SK-N-SH (cell line): ENCODE measurements around the gene GDPD5. TPM values are rescaled to one million over a fixed set of nuclear protein-coding genes. Genes with fewer than 3 reads are reported as not detected.

Experiments used
- CTCF ChIA-PET: fragments of 300-600, 350-600 bp; formaldehyde crosslinking; extraction: SDS; loops from one replicate; lab custom pipeline; 2021; lab: Yijun Ruan, JAX
- POLR2A ChIA-PET: fragments of 350-600 bp; sonication (Branson Sonifier 250); formaldehyde crosslinking; extraction: SDS; loops from one replicate; lab custom pipeline; 2020; ENCODE audit warnings: antibody characterized with exemption, inconsistent platforms; lab: Yijun Ruan, JAX
- DNase-seq: peaks from one replicate; pipeline ENCODE4 v3.0.0; 2012
- H2AFZ ChIP-seq: fragments of 200-600 bp; sonication (generic); 2 replicates; pipeline ENCODE4 v1.8.1; 2016; ENCODE audit warnings: antibody characterized with exemption, mild to moderate bottlenecking, low read depth
- H3F3A ChIP-seq: fragments of 200-600 bp; sonication (generic); replicated peaks from 2 replicates; pipeline ENCODE3; 2016; ENCODE audit warnings: antibody characterized with exemption, mild to moderate bottlenecking; ENCODE audit not compliant: insufficient read depth
- H3K27ac ChIP-seq, 2 experiments: fragments of 200-500 bp in 1 of 2; fragments of 200-600 bp in 1 of 2; sonication (Bioruptor generic) in 1 of 2; sonication (generic), shearing (Covaris generic) in 1 of 2; 2 replicates each; pipeline versions ENCODE4 v1.5.1 to v1.6.1; 2014 to 2016; ENCODE audit warnings: low read depth in 2 of 2, inconsistent platforms in 1 of 2, low read length in 1 of 2, mild to moderate bottlenecking in 1 of 2, mixed read lengths in 1 of 2
- H3K27me3 ChIP-seq: fragments of 200-600 bp; sonication (generic), shearing (Covaris generic); 2 replicates; pipeline ENCODE4 v1.6.1; 2016; ENCODE audit warnings: mixed run types; ENCODE audit not compliant: insufficient read depth
- H3K36me3 ChIP-seq, 2 experiments: fragments of 200-500 bp in 1 of 2; fragments of 200-600 bp in 1 of 2; sonication (Bioruptor generic) in 1 of 2; sonication (generic) in 1 of 2; replicated peaks in 1 of 2; 2 replicates each; pipeline versions ENCODE3 to v1.5.1; 2014 to 2016; ENCODE audit warnings: low read length in 1 of 2, mild to moderate bottlenecking in 1 of 2; ENCODE audit not compliant: insufficient read depth in 2 of 2, control insufficient read depth in 1 of 2
- H3K4me1 ChIP-seq, 2 experiments: fragments of 200-500 bp in 1 of 2; fragments of 200-600 bp in 1 of 2; sonication (Bioruptor generic) in 1 of 2; sonication (generic), shearing (Covaris generic) in 1 of 2; 2 replicates each; pipeline versions ENCODE4 v1.5.1 to v1.6.1; 2014 to 2016; ENCODE audit warnings: low read depth in 1 of 2, low read length in 1 of 2, mixed run types in 1 of 2; ENCODE audit not compliant: insufficient read depth in 2 of 2, control insufficient read depth in 1 of 2
- H3K4me2 ChIP-seq: fragments of 200-600 bp; sonication (generic), shearing (Covaris generic); 2 replicates; pipeline ENCODE4 v1.6.1; 2017; ENCODE audit warnings: mixed run types
- H3K4me3 ChIP-seq, 2 experiments: fragments of 200-500 bp in 1 of 2; fragments of 200-600 bp in 1 of 2; sonication (Bioruptor generic) in 1 of 2; sonication (generic), shearing (Covaris generic) in 1 of 2; 2 replicates each; pipeline versions ENCODE4 v1.5.1 to v1.8.1; 2014 to 2016; ENCODE audit warnings: low read depth in 2 of 2, inconsistent platforms in 1 of 2, low read length in 1 of 2, mild to moderate bottlenecking in 1 of 2, mixed read lengths in 1 of 2, moderate library complexity in 1 of 2
- H3K79me2 ChIP-seq: fragments of 200-600 bp; sonication (generic); 2 replicates; pipeline ENCODE4 v1.8.1; 2017; ENCODE audit warnings: mild to moderate bottlenecking; ENCODE audit not compliant: insufficient read depth
- H3K9ac ChIP-seq: fragments of 200-600 bp; sonication (generic); 2 replicates; pipeline ENCODE4 v1.6.1; 2017; ENCODE audit warnings: mixed run types
- H3K9me2 ChIP-seq: fragments of 200-600 bp; sonication (generic); 2 replicates; pipeline ENCODE4 v1.6.1; 2017; ENCODE audit warnings: mixed run types
- H3K9me3 ChIP-seq: fragments of 200-600 bp; sonication (generic); 2 replicates; pipeline ENCODE4 v1.6.1; 2017; ENCODE audit warnings: mixed run types, mild to moderate bottlenecking, moderate library complexity
- H4K20me1 ChIP-seq: fragments of 200-600 bp; sonication (generic); 2 replicates; pipeline ENCODE4 v1.6.1; 2017; ENCODE audit warnings: mild to moderate bottlenecking, mixed run types; ENCODE audit not compliant: insufficient read depth
- EZH2phosphoT487 ChIP-seq: fragments of 200-600 bp; sonication (generic); IDR thresholded peaks from 2 replicates; pipeline ENCODE4 v1.6.1; 2017; ENCODE audit warnings: low read depth, mixed run types, mild to moderate bottlenecking, antibody characterized with exemption, moderate library complexity, borderline replicate concordance
- GABPA ChIP-seq: IDR thresholded peaks from 2 replicates; pipeline ENCODE4 v1.4.0; 2012; ENCODE audit warnings: low read depth, mild to moderate bottlenecking
- MXI1 ChIP-seq: IDR thresholded peaks from 2 replicates; pipeline ENCODE4 v1.6.1; 2012; ENCODE audit warnings: mild to moderate bottlenecking, low read depth, low read length, improper control_type of control experiment
- NFIC ChIP-seq: IDR thresholded peaks from 2 replicates; pipeline ENCODE4 v1.4.0; 2012; ENCODE audit warnings: borderline replicate concordance
- PBX3 ChIP-seq: IDR thresholded peaks from 2 replicates; pipeline ENCODE4; 2012
- RFX5 ChIP-seq: IDR thresholded peaks from 2 replicates; pipeline ENCODE4 v1.6.1; 2012; ENCODE audit warnings: mild to moderate bottlenecking, improper control_type of control experiment, low read length
- SMC3 ChIP-seq: IDR thresholded peaks from 2 replicates; pipeline ENCODE4 v1.6.1; 2012; ENCODE audit warnings: low read depth, low read length, improper control_type of control experiment
- TEAD4 ChIP-seq: IDR thresholded peaks from 2 replicates; pipeline ENCODE4 v1.4.0; 2012; ENCODE audit warnings: mild to moderate bottlenecking, borderline replicate concordance; ENCODE audit not compliant: insufficient read depth
- ZBTB33 ChIP-seq: IDR thresholded peaks from 2 replicates; pipeline ENCODE4 v1.4.0; 2012; ENCODE audit warnings: low read depth, borderline replicate concordance
- WGBS: methylation state at CpG from one replicate; pipeline ENCODE4 v1.1.6; 2017; ENCODE audit warnings: low lambda C conversion rate; 5-methylcytosine and 5-hydroxymethylcytosine counted together
- polyA plus RNA-seq, 3 experiments: library from polyadenylated mRNA; depleted of rRNA; stranded (reverse); fragments of >200 nt; gene quantifications; 2 replicates each; pipeline ENCODE4 v1.2.3, GENCODE V29; 2012

The GDPD5 gene
- polyA plus RNA-seq, 1 of the 3 experiments (the other 2 are of a cell fraction): 2.2 TPM

- no peak for TF ChIP-seq SMC3
- TF ChIP-seq TEAD4: no peak
Measured at GRCh38 chr11:75454987-75455386, 70.8 kb downstream of the GDPD5 start (continued).

- no peak for TF ChIP-seq PBX3
- TF ChIP-seq RFX5: no peak
- no peak for TF ChIP-seq GABPA
- TF ChIP-seq ZBTB33: no peak
- TF ChIP-seq MXI1: no peak
- TF ChIP-seq EZH2phosphoT487: no peak
- no peak for TF ChIP-seq NFIC
- no peak for TF ChIP-seq TEAD4
- no peaks in the 10 kb centered on the region for H3K79me2 ChIP-seq
- H3K9me3 ChIP-seq: no peaks in the 10 kb centered on the region
- H3K9me2 ChIP-seq: no peaks in the 10 kb centered on the region
- no peak overlapping the region for H3K4me3 ChIP-seq
- H3K4me2 ChIP-seq: no peak overlapping the region
- H3K27ac ChIP-seq: no peak overlapping the region
- no peaks in the 10 kb centered on the region; a peak in 1 of 4 replicates for H3K4me1 ChIP-seq
- no peak overlapping the region for H3K9ac ChIP-seq
- CTCF ChIA-PET: interaction anchor here (0.6 to 11.1 kb wide), 8 partner anchors 11 to 598 kb away, joined by 3 to 66 read pairs (median 5); partner anchors contain the start of gene GDPD5
- no peaks in the 10 kb centered on the region for H3K27me3 ChIP-seq
- H4K20me1 ChIP-seq: no peaks in the 10 kb centered on the region
- no peaks in the 10 kb centered on the region for H3F3A ChIP-seq
- H2AFZ ChIP-seq: no peak overlapping the region
- no peaks in the 10 kb centered on the region for H3K36me3 ChIP-seq
- POLR2A ChIA-PET: no interaction called here
- no peak for DNase-seq
- WGBS: 67% methylated on average over 9 of the region's 9 CpGs
Measured at GRCh38 chr11:75453916-75454655, 71.7 kb downstream of the GDPD5 start.
